ENCODE measurements around the gene PSMD3. TPM values are rescaled to one million over a fixed set of nuclear protein-coding genes. Genes with fewer than 3 reads are reported as not detected.
"Not testable (repeated sequence)": the region's sequence is repeated elsewhere in the genome, so short reads cannot be mapped to it uniquely, and the experiment has no call there.

PSMD3 gene
- polyA plus RNA-seq (2014; cell fraction: cytosol; rRNA removed), result 214 and 237 TPM in 2 replicates
- 148 and 168 TPM in 2 replicates for polyA plus RNA-seq (2014; cell fraction: nucleus; rRNA removed)

DNA sequence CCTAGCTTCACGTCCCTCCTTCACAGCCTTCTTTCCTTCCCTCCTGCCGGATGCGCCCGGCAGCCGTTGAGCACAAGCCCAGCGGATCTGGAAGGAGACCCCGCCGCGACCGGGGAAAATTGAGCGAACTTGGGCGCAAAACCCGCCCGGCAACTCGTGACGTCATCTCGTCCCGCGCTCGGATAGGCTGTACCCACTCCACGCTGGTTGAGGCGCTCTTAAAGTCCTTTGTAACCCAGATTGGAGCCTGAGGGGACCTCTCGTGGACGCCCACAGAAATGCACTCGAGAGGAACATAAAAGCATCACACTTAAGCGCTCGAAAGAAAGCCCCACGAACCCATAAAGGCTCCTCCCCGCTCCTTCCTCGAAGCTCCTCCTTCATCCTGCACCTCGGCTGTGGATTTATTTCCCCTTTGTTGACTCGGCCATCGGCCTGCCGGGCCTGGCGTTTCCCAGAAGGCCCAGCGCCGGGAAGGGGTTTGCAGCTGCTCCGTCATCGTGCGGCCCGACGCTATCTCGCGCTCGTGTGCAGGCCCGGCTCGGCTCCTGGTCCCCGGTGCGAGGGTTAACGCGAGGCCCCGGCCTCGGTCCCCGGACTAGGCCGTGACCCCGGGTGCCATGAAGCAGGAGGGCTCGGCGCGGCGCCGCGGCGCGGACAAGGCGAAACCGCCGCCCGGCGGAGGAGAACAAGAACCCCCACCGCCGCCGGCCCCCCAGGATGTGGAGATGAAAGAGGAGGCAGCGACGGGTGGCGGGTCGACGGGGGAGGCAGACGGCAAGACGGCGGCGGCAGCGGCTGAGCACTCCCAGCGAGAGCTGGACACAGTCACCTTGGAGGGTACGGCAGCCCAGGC lies at the start of gene PSMD3:
Gene PSMD3 (plus strand): TSS at position 457 of the 856 bp plus-strand sequence. CDS start 164 bp downstream, at position 621.
- DNase-seq (ENCODE audit: low spot score), result peak; percentile 100

GRCh38 chr17:39933912-39934311 lies 46.7 kb upstream of the PSMD3 start:
- no peak for DNase-seq (ENCODE audit: low spot score)

DNA sequence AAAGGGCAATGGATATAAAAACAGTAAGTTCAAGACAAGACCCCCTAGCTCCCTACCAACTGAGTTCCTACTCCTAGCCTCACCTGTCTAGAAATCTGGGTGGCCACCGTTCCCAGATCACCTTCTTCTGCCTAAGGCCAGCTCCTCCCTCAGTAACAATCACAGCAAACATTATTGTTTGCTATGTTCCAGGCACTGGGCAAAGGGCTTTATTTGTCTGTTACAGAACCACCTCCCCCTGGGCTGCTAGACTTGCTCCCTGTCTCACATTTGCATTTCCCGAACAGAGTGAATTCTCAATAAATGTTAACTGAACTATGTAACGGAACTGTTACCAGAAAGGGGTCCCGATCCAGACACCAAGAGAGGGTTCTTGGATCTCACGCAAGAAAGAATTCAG lies 46.3 kb upstream of the PSMD3 start:
- DNase-seq (ENCODE audit: low spot score), result no peak

GRCh38 chr17:39935909-39936308 lies 44.7 kb upstream of the PSMD3 start:
- no peak for DNase-seq (ENCODE audit: low spot score)

GRCh38 chr17:39937447-39937846 lies 43.2 kb upstream of the PSMD3 start:
- no peak for DNase-seq (ENCODE audit: low spot score)

GRCh38 chr17:39938140-39938869 lies 42.3 kb upstream of the PSMD3 start:
- no peak for DNase-seq (ENCODE audit: low spot score)

DNA sequence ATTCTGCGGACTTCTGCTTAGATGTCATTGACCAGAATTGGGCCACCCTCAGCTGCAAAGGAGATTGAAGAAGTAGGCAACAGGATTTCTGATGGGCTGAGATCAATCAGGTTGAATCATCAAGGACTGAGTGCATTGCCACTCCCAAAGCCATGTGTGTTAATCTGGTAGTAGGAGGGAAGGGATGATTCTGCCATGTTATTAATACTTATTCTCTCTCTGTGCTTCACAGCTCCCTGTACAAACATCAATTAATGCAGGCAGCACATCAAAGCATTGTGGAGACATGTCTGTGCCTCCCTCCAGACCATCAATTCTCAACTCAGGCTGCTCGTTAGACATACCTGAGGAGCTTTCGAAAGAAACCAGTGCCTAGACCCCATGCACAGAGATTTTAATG lies 41.5 kb upstream of the PSMD3 start:
- DNase-seq (ENCODE audit: low spot score), result no peak

DNA sequence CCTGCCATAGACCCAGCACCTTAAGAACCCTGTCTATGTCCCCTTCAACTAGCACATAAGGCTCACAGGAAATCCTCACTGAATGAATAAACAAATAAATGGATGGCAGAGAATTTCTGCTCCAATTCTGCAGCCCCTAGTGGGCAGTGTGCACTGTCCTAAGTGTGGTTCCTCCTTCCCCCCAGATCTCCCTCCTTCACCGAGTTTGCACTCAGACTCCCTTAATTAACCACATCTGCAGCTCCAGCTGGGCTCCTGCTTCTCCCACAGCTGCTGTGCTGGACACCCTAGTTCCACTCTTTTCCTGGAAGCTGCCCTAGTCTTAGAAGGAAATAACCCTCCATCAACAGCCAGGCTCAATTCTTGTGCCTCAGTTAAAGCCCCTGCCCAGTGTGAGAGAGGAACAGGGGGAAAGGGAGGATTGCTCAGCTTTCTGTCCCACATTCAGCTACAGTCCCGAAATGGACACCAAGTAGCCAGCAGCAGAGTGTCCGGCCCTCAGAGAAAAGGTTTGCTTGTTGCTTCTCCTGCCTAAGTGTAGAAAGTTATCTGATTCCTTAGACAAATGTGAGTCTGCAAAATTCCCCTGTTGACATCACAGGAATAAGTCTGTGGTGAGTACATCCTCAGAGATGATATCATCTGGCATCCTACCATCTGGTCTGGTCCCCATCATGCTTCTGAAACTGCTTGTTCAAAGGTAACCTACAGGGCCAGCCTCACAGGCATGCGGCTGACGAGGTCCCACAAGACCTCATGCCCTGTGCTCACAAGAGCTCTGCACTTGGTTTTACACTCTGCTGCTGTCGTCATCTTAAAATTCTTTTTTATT lies 40.8 kb upstream of the PSMD3 start:
- peak; percentile 73 for DNase-seq (ENCODE audit: low spot score)

DNA sequence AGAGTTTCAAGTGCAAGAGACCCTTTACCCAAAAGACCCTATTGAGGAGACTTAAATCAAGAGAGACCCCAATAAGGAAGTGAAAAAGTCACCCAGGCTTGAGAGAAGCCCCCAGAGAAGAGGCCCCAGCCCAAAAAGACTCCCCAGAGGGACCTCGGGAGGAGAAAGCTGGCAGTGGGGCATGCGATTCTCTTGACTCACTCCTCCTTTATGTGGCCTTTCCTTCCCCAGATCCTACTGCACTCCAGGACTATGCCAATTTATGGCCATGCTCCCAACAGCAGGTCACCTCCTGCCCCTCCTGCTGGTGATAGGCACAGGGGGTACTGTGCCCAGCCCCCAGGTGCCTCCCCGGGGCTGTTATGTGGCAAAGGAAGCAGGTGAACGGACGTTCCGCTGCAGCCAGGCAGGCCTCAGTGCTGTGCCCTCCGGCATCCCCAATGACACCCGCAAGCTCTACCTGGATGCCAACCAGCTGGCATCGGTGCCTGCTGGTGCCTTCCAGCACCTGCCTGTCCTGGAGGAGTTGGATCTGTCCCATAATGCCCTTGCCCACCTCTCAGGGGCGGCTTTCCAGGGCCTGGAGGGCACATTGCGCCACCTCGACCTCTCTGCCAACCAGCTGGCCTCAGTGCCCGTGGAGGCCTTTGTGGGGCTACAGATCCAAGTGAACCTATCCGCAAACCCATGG lies 36.8 kb upstream of the PSMD3 start:
- DNase-seq (ENCODE audit: low spot score), result no peak

DNA sequence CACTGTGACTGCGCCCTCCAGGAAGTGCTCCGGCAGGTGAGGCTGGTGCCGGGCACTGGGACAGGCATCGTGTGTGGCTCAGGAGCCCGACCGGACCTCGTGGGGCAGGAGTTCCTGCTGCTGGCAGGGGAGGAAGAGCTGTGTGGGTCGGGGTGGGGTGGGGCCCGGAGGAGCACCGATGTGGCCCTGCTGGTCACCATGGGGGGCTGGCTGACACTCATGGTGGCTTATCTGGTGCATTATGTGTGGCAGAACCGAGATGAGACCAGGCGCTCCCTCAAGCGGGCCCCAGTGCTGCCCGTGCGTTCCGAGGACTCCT lies 36.3 kb upstream of the PSMD3 start:
- DNase-seq (ENCODE audit: low spot score), result no peak

GRCh38 chr17:39946551-39947330 lies 33.9 kb upstream of the PSMD3 start:
- DNase-seq (ENCODE audit: low spot score), result no peak

- not testable (repeated sequence) for DNase-seq (ENCODE audit: low spot score)
Observed at GRCh38 chr17:39948489-39948828, 32.1 kb upstream of the PSMD3 start.

DNA sequence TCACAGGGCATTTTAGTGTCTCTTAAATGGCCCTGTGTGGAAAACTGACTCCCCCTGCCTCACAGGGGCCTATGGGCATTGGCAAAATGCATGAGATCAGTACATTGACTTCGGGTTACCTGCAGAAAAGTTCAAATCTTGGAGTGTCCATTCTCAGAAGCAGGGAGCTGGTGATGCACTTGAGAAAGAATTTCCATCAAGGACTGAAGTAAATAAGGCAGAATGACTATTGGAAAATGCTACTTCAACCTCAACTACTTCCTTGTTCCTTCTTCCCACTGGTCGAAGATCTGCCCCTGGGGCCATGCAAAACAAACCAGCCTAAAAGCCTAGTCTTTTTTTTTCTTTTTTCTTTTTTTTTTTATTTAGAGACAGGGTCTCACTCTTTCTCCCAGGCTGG lies 31.6 kb upstream of the PSMD3 start:
- no peak for DNase-seq (ENCODE audit: low spot score)

DNA sequence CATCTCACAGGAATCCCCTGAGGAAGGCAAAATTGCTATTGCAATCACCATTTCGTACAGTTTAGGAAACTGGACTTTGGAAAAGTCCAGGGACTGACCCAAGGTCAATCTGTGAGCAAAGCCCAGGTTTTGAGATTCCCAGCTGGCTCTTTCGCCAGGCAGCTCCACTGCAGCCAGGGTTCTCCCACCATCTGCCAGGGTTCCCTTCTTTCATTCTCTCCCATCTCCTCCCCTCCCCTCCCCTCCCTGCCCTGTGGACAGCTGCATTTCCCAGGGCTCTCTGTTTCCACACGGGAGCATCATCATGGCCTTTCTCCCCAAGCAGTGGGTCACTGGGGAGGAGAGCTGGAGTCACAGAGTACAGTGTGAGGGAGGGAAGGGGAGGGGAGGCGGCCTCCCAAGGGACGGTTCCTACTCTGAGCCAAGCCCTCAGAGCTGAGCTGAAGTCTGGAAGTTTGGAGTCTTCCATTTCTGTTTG lies 29.7 kb upstream of the PSMD3 start:
- DNase-seq (ENCODE audit: low spot score), result no peak

DNA sequence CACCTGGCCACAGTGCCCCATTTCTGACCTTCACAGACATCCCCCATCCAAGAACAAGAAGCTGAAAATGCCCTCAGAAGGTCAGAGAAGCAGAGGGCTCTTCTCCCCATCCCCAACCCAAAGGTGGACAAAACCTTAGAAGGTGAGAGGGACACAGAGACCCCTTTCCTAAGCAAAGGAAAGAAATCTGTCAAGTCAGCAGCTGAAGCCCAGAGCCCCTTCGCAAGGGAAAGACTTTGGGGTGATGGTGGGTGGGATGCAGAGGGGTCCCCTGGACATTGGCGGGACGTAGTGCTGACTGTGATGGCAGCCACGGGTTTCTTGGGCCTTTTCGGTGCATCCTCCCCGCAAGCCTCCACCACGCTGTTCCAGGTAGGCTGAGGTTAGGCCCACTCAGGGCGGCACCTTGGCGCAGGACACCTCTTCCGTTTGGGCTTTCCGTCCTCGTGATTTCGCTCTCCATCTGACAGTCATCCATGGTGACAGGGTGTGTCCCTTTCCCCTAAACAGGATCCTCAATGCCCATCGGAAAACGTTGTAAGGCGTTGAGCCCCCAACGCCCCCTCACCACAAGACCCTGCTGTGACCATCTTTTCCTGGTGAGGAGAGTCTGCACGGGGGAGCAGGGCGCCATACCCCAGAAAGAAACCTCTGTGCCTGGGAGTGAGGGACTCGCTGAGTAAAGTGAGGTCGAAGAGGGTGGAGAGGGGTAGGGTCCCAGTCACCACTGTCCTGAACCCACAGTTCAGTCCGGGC lies 28.5 kb upstream of the PSMD3 start:
- DNase-seq (ENCODE audit: low spot score), result no peak

DNA sequence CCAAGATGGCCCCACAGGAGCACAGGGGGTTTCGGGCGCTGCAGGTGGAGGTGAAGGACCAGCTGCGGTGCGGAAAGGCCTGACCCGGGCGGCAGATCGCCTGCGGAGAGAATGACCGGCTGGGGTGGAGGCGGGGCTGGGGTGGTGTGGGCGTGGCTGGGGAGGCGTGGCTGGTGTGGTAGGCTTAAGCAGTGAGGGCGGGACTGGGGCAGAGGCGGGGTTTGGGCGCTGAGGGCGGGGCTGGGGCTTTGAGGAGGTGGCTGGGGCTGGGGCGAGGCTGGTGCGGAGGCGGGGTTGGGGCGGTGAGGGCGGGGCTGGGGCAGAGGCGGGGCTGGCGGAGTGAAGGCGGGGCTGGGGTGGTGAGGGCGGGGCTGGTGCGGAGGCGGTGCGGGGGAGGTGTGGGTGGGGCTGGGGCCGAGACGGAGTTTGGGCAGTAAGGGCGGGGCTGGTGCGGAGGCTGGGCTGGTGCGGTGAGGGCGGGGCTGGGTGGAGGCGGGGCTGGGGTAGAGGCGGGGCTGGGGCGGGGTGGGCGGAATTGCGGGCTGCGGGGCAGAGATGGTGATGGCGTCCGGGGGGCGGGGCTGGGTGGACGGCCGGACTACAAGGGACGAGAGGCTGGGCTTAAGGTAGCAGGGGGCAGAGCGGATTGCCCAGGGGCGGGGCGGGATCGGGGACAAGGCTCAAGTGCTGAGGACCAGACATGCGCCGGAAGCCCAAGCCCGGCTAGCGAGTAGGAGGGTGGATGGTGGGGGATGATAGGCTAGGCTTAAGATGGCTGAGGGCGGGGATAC lies 27.7 kb upstream of the PSMD3 start:
- DNase-seq (ENCODE audit: low spot score), result peak; percentile 98

DNA sequence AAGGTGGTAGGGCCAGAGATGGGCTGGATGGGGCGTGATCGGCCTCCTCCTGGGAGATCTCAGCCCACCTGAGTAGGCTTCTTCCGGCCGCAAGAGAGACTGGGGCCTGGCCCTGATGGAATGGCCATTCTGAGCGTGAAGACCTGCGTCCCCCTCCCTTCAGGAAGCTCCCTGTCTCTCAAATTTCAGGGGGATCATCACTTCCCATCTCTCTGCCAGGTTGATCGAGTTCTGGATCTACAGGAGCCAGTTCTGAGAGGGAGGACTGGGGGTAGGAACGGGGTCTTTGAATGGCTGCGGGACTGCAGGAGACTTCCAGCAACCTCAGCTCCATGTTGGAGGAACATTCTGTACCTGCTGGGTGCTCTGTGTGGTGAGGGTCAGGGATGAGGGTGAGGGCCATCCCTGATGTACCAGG lies 27.1 kb upstream of the PSMD3 start:
- no peak for DNase-seq (ENCODE audit: low spot score)

GRCh38 chr17:39954876-39955275 lies 25.7 kb upstream of the PSMD3 start:
- DNase-seq (ENCODE audit: low spot score), result peak; percentile 38

GRCh38 chr17:39955726-39956225 lies 24.8 kb upstream of the PSMD3 start:
- DNase-seq (ENCODE audit: low spot score), result no peak
